Activated CD4-positive, alpha-beta T cell treated with anti-CD3 and anti-CD28 coated beads, Interleukin-2, Interleukin-4, amounts not matched to agents 100 ng/mL and 50 ng/mL, durations not matched to agents 16 hours and 8 hours (primary cell): ENCODE measurements around the gene PRKG1.
"Not testable (repeated sequence)": the region's sequence is repeated elsewhere in the genome, so short reads cannot be mapped to it uniquely, and the experiment has no call there.

Source experiments
- DNase-seq: peaks from one replicate; pipeline ENCODE4 v3.0.0-alpha.2; 2020; ENCODE audit warnings: low spot score

PRKG1 gene

DNA sequence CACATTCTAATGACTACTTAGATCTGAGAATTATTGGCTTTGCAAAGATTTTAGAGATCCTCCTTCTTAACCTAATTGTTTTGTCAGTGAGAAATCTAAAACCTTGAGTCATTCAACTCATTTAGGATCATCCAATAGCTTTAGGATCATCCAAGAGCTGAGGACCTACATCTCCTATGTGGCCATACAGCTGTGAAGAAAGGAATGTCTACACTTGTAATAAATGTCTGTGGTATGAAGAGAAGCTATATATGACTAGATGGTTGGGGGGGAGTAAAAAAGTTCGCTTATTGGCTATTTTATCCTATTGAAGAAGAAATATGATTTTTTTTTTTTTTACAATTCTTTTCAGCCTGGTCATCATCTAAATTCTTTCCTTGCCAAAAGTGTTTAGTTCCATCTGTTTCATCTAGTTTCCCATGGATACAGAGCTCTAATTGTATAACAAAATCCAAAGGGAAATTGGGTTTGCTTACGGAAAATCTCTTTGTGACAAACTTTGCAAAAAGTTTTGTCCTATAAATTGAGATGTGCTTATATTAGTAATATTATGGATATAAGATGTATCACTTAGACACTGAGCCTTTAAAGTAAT, 196.7 kb downstream of the PRKG1 start:
- no peak for DNase-seq

- DNase-seq: not testable (repeated sequence)
Measured at GRCh38 chr10:51272099-51272498, 197.8 kb downstream of the PRKG1 start.

- no peak for DNase-seq
Measured at GRCh38 chr10:51272555-51272954, 198.3 kb downstream of the PRKG1 start.

DNA sequence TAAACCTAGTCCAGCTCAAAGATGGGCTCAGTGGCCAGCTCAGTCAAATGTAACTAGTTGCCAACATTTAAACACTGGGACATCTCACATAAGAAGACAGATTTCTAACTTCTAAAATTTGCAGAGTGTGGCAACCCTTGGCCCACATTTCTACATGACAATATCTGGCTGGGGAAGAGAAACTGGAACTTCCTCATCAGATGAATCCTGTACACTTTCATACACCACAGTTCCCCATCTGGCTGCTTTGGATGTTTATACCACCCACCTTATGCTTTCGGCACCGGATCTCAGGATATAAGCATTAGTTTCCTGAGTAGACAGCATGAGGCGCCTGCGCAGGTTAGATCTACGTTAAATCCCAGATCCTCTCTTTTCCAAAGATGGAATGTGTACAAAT, 199.3 kb downstream of the PRKG1 start:
- DNase-seq: no peak

DNA sequence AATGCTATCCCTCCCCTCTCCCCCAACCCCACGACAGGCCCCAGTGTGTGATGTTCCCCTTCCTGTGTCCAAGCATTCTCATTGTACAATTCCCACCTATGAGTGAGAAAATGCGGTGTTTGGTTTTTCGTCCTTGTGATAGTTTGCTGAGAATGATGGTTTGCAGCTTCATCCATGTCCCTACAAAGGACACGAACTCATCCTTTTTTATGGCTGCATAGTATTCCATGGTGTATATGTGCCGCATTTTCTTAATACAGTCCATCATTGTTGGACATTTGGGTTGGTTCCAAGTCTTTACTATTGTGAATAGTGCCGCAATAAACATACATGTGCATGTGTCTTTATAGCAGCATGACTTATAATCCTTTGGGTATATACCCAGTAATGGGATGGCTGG, 201.8 kb downstream of the PRKG1 start:
- not testable (repeated sequence) for DNase-seq

- not testable (repeated sequence) for DNase-seq
Measured at GRCh38 chr10:51281387-51281786, 207.1 kb downstream of the PRKG1 start.

DNA sequence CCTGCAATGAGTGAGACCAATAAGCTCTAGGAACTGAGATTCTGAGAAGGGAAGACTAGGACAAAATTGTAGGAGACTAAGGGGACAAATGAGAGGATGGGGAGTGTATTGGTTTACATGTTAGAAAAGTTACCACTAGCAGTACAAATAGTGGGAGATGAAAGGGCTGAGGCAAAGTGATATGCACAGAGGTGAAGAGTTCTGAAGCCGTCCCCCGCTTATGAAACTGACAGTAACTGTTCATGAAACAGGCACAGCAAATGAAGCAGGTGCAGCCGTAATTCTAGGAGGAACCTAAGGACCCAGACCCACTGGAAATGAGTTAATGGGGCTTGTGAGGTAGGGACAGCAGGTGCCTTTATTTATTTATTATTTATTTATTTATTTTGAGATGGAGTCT, 211.3 kb downstream of the PRKG1 start:
- DNase-seq: no peak

DNA sequence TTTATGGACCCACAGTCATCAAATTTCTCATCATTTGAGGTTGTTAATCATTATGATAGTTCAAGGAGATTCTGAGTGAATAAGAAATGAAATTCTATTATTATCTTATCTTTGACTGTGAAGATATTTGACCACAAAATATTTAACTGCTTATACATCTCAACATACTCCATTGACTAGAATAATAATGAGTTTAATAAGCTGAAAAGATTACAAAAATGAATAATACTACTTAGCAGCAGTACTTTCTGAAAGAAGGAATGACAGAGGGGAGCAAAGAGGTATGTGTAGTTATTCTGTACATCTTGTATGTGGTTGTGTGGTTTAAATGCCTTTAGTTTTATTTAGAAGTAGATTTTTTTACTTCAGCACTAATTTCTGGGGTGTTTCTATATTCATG, 214.2 kb downstream of the PRKG1 start:
- DNase-seq: no peak

DNA sequence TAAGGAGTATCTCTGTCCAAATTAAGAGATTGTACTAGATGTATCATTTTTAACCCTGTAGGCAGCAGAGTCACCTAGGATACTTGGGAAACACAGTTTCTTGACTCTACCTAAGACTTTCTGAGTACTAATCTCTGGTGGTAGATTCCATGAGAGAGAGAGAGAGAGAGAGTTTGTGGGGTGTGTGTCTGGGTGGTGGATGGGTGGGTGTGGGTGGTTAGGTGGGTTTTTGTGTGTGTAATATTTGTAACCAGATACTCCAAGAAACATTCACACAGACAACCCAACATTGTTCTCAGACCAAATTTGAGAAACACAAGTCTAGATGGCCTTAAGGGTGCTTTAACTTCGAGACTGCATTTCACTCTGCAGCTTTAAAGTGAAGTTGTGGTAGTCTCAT, 215.2 kb downstream of the PRKG1 start:
- DNase-seq: no peak

DNA sequence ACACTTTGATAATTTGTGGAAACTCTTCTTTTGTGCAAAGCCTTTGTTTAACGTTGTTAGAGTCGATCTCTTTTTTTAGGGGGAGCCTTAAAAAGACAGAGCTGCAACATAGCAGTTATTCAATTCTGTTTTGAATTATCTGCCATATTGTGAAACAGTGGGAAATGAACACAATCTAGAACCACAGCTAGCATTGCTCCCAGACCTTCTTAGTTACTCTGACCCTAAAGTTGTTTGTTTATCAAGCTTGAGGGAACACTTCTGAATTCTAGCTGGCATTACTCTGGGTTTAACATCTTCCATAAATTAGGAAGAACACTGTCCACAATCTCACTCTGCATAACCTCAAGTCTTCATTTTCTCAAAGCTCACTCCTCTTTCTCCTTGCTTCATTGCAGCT, 217.7 kb downstream of the PRKG1 start:
- no peak for DNase-seq

GRCh38 chr10:51297438-51297837, 223.2 kb downstream of the PRKG1 start:
- DNase-seq: no peak

DNA sequence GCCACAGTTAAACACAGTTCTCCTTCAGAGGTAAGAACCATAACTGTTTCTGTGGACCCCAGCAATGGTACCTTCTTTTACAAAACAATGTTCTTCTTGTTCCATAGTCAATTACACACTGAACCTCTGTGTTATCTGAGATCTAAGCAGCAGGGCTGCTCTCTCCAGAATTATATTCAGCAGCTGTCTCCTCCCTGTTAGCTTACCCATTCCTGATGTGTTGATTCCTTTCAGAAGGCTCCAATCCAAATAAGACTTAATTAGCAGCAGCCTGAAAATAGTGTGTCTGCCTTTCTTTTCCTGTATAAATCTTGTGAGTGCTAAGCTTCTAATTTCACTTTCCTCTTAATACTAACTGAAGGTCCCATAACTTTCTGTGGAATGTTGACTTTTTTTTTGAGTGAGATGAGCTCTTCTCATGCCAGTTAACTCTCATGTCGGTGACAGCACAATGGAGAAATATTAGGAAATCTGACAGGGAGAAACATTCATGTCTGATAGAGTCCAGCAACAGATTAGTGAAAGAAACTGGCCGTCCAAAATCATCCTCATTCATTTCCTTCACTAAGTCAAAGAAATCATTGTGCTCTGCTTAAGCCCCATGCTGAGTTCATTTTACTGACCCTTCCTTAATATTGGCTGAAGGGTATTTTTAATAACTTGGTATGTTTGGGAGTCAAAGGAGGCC, 226.5 kb downstream of the PRKG1 start:
- DNase-seq: no peak

- no peak for DNase-seq
Measured at GRCh38 chr10:51301644-51302043, 227.4 kb downstream of the PRKG1 start.

DNA sequence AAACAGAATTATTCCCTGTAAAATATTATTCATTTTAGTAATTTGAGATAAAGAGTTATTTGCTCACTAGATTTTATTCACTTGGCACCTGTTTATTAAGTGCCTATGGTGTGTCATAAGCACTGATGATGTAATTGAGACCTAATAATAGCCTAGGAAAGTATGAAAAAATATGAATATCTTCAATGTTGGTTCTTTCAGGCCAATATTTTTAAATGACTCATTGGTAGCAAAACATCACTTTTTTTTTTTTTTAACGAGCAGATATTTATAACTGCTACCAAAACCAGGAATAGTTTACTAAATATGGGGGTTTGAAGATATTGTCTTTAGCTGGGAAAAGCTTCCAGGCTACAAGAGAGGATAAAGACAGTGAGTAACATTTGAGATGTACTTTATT, 228.0 kb downstream of the PRKG1 start:
- no peak for DNase-seq

DNA sequence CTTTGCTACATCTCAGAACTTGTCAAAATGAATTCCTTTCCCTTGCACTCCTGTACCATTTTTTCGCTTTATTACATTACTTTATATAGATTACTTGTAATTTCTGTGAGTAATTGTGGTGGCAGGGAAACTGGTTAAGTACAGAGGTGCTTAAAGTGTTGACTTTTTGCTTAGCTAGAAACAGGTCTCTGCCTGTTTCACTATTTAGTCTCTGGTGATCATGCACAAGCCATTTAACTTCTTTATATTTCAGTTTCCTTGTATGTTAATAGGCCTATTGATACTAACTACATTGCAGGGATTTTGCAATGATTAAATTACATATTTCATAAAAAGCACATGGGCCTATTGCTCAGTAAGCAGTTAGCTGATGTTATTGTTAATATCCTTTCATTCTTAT, 233.8 kb downstream of the PRKG1 start:
- DNase-seq: no peak

- DNase-seq: no peak
Measured at GRCh38 chr10:51311228-51311627, 236.9 kb downstream of the PRKG1 start.

DNA sequence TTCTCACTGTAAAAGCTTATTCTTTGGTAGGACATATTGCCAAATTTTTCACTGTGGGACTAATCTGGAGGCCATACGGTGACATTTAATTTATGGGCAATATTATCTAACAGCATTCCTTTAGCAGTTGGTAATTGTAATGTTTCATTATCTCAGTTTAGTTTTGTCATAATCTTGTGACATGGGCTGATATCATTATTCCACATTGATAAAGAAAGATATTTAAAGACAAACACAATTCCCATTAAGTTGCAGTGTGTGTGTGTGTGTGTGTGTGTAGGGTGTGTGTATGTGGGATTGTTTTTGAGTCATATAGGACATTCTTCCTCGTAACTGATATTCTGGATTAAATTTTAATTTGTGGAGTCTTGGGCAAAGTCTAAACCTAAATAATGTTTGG, 238.5 kb downstream of the PRKG1 start:
- DNase-seq: no peak

DNA sequence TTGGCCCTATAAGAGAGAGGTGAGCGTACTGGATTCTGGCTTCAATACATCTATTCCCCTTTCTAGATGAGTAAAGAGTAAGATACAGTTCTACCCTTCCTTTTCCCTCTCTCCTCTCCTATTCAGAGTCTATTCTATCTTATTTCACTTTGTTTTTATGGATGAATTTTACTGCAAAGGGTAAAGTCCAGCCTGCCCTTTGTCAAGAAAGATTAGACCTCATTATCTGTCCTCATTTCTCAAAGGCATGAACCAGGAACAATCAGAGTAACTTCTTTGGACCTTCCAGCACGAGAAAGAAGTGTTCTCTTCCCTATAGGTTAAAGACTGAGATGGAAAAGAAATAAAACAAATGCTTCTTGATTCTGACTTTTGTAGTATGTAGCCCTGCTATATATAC, 239.0 kb downstream of the PRKG1 start:
- no peak for DNase-seq

DNA sequence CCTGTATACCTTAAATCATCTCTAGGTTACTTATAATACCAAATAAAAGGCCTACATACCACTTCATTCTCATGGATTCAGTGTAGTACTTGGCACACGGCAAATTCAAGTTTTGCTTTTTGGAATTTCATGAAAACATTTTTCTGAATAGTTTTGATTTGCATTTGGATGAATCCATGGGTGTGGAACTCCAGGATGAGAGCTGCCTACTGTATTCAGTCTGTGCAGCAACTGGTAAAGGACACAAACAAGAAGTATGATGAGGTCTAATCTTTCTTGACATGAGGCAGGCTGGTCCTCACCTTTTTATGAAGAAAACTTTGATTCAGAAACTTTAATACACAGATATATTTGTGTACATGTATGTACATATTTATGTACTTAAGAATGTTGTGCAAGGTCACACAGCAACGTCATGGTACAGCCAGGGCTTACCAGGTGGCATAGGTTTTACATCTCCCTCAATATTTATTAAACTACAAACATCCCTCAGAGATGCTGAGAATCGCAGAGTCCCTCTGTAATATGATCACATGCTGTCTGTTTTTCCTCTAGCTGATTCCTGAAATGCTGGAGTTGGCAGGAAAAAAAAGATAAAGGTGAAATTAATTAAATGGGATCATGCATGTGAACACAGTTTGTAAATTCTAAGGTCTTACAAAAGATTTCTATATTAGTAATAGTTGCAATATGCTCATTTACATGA, 239.6 kb downstream of the PRKG1 start:
- no peak for DNase-seq

- DNase-seq: no peak
Measured at GRCh38 chr10:51314481-51314880, 240.2 kb downstream of the PRKG1 start.

DNA sequence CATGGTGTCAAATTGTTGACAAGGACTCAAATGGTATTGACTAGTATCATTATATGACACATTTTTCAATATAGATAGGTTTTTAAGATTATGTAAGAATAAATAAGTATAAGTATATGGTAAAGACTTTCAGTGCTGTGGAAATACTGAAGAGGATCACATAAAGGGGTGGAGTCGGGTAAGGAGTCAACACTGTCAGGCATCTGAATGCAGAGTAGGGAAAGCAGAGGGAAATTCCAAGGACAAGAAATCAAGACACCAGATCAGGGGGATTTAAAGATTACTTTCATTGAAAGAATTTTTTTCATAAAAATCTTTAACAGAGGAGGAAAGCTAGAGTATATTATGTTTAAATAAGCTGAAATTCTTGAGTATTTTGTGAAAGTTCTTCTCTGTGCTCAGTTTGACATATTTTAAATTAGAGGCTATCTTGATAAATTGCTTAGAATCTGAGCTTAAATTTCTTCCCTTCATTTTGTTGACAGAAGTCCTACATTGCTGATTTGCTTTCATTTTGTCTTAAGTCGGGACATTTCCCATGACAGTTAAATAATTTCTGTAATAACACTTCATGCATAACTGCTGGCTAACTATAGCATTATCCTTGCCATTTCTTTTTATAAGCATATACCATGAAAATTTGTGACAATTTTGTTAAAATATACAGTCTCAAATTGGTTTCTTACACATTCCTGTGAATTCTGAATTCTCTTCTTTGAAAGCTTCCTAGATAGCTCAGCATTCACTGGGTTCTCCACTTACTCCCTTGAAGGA, 244.3 kb downstream of the PRKG1 start:
- no peak for DNase-seq

- DNase-seq: no peak
Measured at GRCh38 chr10:51319173-51319435, 244.8 kb downstream of the PRKG1 start.

- DNase-seq: no peak
Measured at GRCh38 chr10:51321300-51321699, 247.0 kb downstream of the PRKG1 start.
